Hepatocyte (in vitro differentiated cells): Measurements from ENCODE around the gene RAD9A.

Experiments
- CTCF ChIP-seq: fragments of 200-600 bp; sonication (generic); IDR thresholded peaks from 2 replicates; pipeline ENCODE4 v1.5.1; 2016; ENCODE audit warnings: antibody characterized with exemption, mild to moderate bottlenecking; ENCODE audit not compliant: poor library complexity
- EZH2 ChIP-seq: fragments of 200-600 bp; sonication (generic); IDR thresholded peaks from 2 replicates; pipeline ENCODE4 v1.6.1; 2016; ENCODE audit warnings: antibody characterized with exemption, mild to moderate bottlenecking, borderline replicate concordance
- EZH2phosphoT487 ChIP-seq: fragments of 200-600 bp; sonication (generic); IDR thresholded peaks from one replicate; pipeline ENCODE4 v1.6.1; 2018; ENCODE audit warnings: antibody characterized with exemption, mild to moderate bottlenecking, low read depth, moderate library complexity; ENCODE audit not compliant: unreplicated experiment, severe bottlenecking

- no peak for TF ChIP-seq CTCF
- no peak for TF ChIP-seq EZH2phosphoT487
- no peak for TF ChIP-seq EZH2
Measured at GRCh38 chr11:67441731-67442351, 50.1 kb downstream of the RAD9A start.
